ENCODE data around the gene SLC10A1.
"Not testable (repeated sequence)": the region's sequence is repeated elsewhere in the genome, so short reads cannot be mapped to it uniquely, and the experiment has no call there.

The SLC10A1 gene

DNA sequence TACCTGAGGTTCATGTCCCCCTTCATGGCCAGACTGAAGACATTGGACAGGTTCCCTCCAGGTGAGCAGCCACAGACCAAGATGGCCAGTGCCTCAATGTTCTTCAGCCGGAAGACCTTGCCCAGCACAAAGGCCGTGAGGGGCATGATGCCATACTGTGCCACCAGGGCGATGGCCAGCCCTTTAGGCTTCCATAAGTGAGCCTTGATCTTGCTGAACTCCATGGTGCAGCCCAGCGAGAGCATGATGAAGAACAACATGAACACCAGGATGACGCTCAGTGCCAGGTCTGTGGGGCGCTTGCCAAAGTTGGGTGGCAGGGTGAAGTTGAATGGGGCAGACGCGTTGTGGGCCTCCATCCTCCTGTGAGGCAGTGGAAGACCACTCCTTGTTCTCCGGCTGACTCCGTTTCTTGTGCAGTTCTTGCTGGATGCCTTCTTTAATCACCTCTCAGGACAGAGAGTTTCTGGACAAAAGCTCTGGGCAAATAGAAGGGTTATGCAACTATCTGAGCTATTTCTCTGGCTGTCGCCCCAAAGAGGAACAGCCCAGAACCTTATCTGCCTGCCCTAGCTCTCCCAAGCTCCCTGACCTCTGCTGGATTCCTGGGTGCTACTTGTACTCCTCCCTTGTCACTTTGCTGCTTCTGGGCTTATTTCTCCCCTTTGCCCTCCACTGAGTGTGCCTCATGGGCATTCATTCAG lies at the start of gene SLC10A1:
Gene SLC10A1 (minus strand): TSS at position 445 of the 704 bp plus-strand sequence. CDS start 86 bp downstream, at position 359.
- DNase-seq (ENCODE audit: low spot score): no peak

DNA sequence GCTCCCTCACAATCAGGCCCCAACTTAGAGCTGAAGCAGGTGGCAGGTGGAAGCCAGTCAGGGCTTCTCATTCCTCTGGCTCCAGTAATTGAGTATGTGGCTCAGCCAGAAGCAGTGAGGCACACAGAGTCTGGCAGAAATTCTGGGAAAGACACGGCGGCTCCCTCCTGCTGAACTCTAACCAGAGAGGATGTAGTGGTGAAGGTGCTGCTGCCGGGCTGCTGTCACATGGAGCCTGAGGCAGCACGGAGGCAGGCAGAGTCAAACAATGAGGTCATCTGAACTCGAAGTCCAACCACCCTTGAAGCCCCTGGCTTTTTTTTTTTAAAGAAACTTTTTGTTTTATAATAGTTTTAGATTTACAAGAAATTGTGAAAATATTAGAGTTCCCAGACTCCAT lies 48.7 kb upstream of the SLC10A1 start:
- peak; percentile 49 for DNase-seq (ENCODE audit: low spot score)

DNA sequence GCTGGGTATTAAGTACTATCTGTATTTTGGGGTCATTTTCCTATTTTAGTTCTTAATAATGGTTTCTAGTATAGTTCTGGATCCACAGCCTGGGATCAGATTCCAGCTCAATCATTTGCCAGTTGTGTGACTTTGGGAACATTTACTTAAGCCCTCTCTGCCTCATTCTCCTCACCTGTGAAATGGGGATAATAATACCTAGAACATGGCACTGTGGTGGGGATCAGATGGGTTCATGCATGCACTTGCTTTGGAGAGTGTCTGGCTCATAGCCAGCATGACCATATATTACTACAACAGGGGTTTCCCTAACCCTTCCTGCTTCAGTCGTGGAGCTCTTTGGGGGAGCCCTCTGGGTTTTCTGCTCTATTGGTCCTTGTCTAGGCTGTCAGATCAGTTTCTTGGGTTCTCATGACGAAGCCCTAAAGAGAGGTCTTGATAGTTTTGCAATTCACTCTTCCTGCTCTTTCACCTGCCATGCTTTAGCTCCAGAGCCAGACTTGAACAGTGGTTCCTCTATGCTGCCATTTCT lies 48.1 kb upstream of the SLC10A1 start:
- no peak for DNase-seq (ENCODE audit: low spot score)

DNA sequence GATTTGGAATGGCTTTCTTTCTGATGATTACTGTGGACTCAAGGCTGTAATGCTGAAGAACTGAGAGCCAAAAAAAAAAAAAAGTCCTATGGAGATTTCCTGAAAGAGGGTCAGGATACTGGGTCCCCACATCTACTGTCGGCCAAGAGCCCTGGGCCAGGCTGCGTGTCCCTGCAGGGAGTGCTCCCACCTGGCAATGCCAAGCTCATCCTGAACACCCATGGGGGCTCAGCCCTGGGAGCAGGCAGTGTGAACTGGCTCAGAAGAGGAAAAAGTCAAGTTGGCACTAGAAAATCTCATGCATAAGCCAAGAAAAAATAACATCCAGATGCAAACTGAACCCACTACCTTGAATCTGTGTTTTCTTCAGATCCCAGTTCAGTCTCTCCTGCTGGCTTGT lies 47.1 kb upstream of the SLC10A1 start:
- no peak for DNase-seq (ENCODE audit: low spot score)

DNA sequence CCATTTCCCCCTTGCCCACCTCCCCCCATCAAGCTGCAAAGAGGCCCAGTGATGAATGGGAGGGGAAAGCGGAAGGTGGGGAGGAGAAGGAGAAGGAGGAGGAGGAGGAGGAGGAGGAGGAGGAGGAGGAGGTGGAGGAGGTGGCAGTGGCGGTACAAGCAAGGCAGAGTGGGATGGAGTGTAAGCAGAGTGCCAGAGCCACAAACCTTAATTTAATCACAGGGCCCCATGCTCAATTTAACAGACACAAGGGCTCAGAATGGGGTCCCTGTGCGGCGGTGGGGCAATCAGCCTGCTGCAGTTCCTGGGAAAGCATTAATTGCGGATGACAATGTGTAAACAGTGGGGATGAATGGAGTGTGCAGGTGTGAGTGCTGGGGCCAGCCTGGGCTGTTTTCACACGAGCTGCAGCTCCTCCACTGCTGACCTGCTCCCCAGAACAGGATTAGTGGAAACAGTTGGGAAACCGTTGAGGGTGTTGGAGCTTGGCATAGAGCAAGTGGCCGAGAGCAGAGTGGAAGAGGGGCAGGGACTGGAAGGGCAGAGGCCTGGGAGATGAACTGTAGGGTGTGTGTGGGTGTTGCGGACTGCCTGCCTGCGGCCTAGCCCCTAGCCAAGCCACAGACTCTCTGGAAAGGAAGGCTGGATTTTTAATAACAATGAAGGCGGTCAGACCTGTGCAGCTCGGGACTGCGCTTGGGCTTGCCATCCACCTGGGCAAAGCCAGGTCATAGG lies 45.8 kb upstream of the SLC10A1 start:
- DNase-seq (ENCODE audit: low spot score): no peak

DNA sequence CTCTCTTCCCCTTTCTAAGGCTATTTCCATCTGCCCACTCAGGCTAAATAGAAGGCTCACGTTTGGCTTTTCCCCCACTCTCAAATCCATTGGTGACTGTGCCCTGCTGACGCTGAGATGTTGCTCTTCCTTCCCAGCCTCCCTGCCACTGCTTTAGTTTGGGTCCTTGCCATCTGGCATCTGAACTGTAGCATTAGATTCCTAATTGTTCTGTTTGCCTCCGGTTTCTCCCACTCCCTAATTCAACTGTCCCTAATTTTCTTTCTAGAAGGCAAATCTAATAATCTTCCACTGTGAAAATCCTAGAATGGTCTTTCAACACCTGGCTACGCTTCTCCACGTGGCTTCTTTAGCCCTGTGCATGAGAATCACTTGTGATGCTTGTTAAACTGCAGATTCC lies 44.6 kb upstream of the SLC10A1 start:
- no peak for DNase-seq (ENCODE audit: low spot score)

DNA sequence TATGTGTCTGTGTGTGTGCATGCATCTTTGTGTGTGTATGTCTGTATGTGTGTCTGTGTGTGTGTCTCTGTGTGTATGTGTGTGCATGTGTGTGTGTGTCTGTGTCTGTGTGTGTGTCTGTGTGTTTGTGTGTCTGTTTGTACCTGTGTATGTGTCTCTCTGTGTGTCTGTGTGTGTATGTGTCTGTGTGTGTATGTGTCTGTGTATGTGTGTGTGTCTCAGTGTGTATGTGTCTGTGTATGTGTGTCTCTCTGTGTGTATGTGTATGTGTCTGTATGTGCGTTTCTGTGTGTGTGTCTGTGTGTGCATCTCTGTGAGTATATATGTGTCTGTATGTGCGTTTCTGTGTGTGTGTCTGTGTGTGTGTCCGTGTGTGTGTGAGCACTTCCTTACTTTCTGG lies 42.6 kb upstream of the SLC10A1 start:
- DNase-seq (ENCODE audit: low spot score): no peak

DNA sequence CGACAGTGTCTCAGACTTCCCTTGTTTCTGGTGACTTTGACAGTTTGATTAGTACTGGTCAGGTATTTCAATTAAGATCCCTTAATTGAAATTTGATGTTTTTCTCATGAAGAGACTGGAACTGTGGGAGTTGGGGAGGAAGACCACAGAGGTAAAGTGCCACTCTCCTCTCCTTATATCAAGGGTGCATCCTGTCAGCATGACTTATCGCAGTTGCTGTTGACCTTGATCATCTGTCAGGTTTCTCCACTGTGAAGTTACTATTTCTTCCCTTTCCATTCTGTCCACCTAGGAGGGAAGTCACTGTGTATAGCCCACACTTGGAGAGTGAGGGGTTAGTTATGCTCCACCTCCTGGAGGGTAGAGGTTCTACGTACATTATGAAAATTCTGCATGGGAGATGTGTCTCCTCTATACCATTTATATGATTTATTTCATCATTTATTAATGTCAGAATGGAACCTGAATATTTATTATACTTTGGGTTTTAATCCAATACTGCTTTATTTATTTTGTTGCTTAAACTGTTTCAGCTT lies 41.9 kb upstream of the SLC10A1 start:
- no peak for DNase-seq (ENCODE audit: low spot score)

DNA sequence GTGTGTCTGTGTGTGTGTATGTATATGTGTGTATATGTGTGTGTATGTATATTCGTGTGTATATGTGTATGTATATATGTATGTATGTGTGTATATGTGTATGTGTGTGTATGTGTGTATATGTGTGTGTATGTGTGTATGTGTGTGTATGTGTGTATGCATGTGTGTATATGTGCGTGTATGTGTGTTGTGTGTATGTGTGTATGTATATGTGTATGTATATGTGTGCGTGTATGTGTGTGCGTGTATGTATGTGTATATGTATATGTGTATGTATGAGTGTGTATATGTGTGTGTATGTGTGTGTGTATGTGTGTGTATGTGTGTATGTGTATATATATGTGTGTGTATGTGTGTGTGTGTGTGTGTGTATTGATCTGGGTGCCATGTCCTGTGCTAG lies 31.8 kb upstream of the SLC10A1 start:
- no peak for DNase-seq (ENCODE audit: low spot score)

DNA sequence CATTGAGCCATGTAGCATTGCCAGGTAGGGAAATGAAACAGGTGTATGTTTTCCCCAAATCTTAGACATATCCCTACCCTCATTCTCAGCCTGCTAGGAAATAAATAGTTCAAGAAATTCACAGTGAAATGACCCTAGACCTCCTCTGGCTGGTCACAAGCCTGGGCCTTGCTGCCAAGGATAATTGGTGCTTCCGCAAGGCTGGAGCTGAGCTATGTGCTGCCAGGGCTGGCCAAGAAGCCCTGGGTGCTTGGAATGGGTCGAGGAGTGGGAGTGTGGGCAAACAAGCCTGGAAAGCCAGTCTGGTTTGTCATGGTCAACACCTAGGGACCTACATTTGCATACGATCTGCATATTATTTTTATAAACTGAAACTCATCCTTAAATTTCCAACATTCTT lies 31.3 kb upstream of the SLC10A1 start:
- no peak for DNase-seq (ENCODE audit: low spot score)

DNA sequence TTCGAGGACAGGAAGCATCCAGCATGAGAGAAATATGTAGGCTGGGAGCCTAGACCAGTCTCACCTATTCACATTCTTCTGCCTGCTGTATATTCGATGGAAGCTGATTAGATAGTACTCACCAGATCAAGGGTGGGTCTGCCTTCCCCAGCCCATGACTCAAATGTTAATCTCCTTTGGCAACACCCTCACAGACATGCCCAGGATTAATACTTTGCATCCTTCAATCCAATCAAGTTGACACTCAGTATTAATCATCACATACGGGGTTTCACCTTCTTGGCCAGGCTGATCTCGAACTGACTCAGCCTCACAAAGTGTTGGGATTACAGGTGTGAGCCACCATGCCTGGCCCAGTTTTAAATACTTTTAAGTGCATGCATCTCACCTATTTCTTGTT lies 30.5 kb upstream of the SLC10A1 start:
- DNase-seq (ENCODE audit: low spot score): no peak

DNA sequence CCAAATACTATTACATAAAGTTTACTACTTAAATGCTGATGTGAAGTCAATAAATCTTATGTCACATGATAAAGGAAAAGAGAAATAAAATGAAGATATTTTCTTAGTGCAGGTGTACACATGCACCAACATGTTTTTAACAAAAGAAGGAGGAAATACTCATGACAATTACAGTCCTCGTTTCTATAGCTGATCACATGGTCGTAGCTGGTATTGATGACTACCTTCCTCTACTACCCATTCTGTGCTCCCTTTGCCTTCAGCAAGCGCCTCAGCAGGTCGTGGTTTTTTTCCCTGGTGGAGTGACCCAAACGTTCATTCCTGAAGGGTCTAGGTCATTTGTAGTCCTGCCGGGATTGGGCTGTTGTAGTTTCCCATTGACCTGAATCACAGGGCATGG lies 25.4 kb upstream of the SLC10A1 start:
- no peak for DNase-seq (ENCODE audit: low spot score)

DNA sequence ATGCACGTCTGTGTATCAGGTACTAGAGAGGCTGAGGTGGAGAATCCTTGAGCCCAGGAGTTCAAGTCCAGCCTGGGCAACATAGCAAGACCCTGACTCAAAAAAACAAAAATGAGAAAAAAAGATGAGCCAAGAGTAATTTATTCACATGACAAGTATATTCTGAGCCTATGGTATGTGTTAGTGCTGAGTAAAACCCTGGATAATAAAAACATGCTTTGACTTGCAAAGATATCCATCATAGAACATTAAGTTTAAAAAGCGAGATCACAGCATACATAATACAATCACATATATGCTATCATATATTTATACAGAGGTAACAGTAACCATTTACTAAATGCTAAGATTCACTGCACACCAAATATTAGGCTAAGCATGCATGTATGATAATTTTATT lies 23.9 kb upstream of the SLC10A1 start:
- DNase-seq (ENCODE audit: low spot score): no peak

DNA sequence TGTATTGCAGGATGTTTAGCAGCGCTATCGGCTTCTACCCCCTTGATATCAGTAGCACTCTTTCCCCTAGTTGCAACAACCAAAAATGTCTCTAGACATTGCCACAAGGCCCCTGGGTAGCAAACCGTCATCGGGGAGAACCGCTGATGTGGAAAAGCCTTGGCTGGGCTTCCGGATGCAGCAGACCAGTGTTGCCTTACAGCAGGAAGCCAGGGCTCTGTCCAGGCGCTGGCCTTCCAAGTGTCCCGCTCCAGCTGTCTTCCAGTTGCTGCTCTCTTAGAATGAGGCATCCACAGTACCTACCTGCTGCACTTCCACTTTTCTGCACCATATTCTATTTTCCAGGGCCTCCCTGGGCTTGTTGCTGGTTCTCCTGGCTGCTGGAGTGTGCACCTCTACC lies 22.6 kb upstream of the SLC10A1 start:
- DNase-seq (ENCODE audit: low spot score): no peak

DNA sequence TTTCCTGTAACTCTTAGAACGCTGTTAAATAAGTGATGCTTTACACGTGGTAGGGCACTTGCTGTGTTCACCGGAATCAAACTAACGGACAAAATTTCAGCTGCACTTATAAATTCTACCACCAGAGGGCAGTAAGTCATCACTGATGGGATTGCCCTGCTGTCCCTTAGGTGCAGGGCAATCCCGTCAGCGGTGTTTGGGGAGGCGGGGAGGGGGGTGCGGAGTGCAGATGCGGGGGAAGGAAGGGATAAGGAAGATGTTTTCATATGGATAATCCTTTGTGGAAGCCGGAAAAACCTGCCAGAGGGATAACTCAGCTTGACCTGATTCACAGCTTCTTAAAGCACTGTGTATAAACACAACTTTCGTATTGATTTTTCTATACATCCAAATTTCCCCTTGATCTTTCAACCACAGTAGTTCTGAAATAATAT lies 21.7 kb upstream of the SLC10A1 start:
- peak; percentile 38 for DNase-seq (ENCODE audit: low spot score)

DNA sequence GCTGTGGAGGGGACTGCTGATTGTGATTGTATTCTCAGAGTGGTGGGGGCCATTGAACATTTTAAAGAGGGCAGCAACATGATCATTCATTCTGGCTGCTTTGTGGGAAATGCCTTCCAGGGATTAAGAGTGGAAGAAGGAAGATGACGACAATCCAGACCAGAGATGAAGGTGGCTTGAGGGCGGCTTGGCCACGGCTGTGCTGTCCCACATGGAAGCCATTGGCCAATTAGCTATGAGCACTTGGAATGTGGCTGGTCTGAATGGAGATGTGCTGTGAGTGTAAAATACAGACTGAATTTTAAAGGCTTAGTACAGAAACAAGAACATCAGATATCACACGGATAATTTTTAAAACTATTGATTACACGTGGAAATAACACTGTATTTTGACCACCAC lies 19.2 kb upstream of the SLC10A1 start:
- DNase-seq (ENCODE audit: low spot score): no peak

DNA sequence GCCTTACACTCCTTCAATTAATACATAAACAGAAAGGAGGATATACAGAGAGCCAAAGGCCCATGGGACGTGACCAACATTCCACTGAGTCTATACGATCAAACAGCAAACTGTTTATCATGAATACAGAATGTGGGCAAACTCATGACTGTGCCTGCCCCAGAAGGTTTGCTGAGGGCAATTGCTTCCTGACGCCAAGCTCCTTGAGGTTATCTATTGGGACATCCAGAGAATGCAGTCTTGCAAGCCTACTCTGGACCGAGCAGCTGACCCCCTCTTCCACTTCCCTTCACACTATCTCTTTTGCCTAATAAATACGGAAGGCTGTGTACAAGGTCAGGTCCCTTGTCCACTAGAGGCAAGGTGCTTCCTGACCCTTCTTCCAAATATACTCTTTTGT lies 18.5 kb upstream of the SLC10A1 start:
- DNase-seq (ENCODE audit: low spot score): no peak

DNA sequence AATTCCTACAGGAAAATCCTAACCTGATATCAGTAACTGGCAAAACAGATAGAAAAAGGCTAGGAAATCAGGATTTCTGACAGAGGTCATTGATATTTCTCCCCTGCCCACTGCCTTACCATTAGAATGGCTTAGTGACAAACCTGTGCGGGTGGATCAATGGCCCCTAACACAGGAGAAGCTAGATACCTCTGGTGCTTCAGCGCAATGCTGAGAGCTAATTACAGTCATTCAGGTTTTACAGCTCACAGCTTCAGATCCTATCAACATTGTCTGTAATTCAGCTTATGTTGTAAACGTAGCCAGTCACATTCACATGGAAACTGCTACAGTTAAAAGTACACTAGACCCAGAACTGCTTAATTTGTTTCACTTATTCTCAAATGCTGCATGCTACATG lies 17.4 kb upstream of the SLC10A1 start:
- DNase-seq (ENCODE audit: low spot score): no peak

DNA sequence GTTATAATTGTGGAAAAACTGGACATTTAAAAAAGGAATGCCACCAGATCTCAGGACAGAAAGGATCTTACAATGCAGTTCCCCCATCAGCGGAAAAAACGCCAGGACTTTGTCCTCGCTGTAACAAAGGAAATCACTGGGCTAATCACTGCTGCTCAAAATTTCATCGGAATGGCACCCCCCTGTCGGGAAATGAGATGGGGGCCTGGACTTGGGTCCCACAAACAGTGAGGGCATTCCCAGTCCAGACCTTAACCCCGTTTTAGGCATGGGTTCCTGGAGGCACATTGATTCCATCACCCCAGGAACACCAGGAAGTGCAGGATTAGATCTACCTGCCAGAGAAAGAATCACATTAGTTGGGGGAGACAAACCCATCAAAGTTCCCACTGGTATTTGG lies 16.3 kb upstream of the SLC10A1 start:
- not testable (repeated sequence) for DNase-seq (ENCODE audit: low spot score)

DNA sequence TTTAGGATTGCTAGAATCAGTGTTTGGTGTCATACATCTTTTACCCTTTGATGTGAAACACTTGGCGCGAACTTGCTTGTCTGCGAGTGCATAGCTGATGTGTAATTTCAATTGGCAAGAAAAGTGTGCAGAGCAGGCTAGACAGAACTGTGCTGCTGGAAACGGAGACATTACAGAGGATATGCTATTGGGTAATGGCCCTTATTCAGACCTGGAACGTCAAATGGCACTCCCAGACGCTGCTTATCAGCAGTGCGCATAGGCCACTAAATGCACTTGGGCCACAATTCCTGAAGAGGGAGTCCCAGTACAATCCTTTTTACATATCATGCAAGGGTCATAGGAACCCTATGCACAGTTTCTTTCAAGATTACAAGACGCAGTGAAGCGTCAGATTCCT lies 15.7 kb upstream of the SLC10A1 start:
- DNase-seq (ENCODE audit: low spot score): no peak

DNA sequence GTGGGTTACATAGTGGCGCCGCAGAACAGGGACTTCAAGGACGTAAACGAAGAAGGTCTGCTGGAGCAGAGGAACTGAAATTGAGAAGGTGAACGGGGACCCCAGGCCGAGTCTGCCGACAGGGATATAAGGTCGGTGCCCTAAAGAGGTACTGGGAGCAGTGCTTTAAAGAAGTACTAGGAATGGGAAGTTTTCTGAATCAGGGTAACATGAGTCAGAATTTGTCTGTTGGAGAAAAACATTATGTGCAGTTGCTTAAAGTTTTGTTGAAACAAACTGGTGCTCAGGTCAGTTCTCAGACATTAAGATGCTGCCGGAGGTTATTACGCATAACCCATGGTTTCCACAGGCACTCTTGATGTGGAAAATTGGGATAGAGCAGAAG lies 14.8 kb upstream of the SLC10A1 start:
- DNase-seq (ENCODE audit: low spot score): no peak

DNA sequence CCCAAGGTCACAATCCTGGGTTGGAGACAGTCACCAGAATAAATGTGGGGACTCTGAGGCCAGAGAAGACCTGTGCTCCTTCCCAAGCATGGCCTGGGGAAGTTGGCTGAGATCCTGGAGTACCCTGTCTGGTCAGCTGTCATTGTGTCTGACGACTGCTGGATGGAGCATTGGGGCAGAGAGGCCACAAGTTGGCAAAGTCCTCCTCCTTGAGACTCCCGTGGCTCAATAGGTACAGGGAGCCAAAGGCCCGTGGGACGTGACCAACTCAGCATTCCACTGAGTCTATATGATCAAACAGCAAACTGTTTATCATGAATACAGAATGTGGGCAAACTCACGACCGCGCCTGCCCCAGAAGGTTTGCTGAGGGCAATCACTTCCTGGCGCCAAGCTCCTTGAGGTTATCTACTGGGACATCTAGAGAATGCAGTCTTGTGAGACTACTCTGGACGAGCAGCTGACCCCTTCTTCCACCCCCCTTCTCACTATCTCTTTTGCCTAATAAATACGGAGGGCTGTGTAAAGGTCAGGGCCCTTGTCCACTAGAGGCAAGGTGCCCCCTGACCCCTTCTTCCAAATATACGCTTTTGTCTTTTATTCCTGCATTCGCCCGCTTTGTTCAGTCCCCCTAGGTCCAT lies 14.3 kb upstream of the SLC10A1 start:
- DNase-seq (ENCODE audit: low spot score): no peak
